NCI-H69 (cell line): ENCODE measurements around the gene CPED1.
"Not testable (repeated sequence)": the region's sequence is repeated elsewhere in the genome, so short reads cannot be mapped to it uniquely, and the experiment has no call there.

ENCODE experiments used
- DNase-seq: peaks from one replicate; lab custom pipeline; 2025; lab: John Stamatoyannopoulos, UW

The CPED1 gene

DNA sequence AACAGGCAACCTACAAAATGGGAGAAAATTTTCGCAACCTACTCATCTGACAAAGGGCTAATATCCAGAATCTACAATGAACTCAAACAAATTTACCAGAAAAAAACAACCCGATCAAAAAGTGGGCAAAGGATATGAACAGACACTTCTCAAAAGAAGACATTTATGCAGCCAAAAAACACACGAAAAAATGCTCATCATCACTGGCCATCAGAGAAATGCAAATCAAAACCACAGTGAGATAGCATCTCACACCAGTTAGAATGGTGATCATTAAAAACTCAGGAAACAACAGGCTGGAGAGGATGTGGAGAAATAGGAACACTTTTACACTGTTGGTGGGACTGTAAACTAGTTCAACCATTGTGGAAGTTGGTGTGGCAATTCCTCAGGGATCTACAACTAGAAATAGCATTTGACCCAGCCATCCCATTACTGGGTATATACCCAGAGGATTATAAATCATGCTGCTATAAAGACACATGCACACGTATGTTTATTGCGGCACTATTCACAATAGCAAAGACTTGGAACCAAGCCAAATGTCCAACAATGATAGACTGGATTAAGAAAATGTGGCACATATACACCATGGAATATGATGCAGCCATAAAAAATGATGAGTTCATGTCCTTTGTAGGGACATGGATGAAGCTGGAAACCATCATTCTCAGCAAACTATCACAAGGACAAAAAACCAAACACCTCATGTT, 264.2 kb downstream of the CPED1 start:
- not testable (repeated sequence) for DNase-seq

DNA sequence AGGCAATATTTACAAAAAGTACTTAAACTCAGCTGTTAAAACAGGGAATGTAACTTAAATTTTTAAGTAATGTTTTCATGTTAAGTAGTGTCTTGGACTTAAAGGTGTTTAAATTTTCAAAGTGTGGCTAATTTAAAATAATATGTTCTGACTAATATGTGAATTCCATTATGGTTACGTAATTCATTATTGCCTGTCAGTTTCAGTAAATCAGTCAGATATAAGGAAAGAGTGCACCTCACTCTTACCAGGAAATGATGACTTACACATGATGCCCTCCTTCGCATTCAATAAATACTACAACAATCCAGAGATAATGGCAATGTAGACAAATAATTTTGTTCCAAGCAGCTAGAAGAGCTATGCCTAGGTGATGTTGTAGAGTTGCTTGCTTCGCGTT, 271.3 kb downstream of the CPED1 start:
- DNase-seq: peak; percentile 72

DNA sequence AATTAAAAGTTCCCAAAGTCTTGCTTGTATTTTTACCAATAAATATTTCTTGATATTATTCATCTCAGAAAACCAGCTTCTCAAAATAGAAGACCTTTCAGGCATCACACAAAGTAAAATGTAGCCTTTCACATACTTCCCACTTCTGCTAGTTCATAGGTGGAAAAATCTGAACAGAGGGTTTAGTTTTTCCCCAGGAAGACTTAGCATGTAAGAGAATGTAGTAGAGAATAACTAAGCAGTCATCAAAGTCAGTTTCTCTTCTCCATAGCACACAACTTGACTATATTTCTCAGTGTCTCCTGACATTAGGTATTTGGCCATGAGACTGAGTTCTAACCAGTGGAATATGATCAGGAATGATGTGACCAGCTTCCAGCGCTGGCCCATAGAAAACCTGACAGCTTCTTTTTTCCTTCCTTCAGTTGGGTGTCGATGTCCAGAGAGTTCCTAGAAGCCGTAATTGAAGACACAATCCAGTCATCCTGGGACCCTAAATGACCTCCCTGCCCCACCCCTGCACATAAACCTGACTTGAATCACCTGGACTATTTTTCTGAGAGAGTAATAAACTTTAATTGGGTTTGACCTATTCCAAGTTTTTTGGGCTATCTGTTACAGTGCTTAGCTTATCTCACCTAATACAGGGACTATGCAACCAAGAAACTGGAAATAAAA, 272.8 kb downstream of the CPED1 start:
- no peak for DNase-seq

DNA sequence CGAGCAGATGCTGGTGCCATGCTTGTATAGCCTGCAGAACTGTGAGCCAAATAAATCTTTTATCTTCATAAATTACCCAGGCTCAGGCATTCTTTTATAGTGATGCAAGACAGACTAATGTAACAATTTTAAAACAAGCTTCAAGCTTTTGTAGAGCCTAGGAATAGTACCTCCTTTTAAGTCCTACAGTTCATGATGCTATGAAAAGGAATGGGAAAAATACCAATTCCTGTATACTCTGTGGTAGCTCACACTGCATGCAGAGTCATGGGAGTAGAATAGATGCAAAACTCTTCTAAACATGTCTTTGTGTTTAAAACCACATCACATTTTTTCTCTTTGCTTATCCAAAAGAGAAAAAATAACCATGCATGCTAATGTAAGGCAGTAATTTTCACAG, 273.7 kb downstream of the CPED1 start:
- no peak for DNase-seq

DNA sequence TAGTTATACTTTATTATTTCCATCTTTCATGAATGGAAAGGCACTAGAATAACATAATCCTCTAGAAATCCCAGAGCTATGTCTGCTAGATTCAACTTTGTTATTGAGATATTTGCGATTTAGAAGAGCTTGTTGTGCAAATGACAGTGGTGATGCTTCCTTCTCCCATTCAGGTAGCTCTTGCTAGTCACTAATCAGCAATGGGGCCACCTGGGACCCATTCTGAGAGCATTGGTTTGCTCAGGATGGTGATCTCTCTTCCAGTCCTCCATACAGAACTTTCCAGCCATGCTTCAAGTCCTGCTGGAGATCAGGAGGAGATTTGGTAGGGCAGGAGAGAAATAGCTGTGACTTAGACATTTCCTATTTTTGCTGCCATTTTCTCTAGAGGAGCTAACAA, 274.5 kb downstream of the CPED1 start:
- no peak for DNase-seq

DNA sequence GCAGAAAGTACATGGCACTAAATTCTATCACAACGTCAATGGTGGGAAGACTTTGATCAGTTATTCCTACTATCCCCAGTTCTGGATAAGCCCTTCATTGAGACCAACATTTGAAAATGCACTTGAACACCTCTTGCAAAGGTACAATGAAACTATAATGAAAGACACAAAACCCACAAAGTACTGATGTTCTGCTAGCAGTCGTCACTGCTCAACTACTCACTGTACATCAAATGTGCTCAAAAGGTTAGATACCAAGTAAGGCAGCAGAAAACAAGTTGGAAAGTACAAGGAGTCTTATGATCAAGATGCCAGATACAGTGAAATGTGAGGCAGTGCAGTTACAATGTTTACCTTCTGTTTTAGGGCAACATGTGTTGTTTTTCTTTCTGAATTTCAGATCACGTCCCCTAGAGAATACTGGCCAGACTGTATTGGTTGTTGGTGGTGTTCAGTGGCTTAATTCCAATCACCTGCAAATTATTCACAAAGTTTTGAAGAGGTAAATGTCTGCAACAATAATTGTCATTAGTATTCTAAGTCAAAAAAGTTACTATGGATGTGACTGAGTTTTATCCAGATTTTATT, 277.9 kb downstream of the CPED1 start:
- DNase-seq: no peak

DNA sequence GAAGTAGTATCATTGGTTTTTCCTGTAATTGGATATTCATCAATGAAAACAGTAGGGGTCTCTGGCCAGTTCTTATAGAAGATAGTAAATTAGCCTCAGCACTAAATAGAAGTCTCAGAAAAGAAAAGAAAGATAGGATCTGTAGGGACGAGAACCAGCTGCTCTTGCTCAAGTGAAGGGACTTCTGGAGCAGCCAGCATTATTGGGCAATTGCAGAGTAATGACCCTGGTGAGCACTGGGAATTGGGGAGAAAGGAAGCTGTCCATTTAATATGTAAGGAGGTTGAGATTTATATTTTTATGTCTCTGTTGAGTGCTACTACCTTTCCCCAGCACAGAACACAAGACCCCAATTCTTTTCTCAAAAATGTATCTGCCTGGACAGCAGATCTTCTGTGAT, 279.1 kb downstream of the CPED1 start:
- peak; percentile 17 for DNase-seq

DNA sequence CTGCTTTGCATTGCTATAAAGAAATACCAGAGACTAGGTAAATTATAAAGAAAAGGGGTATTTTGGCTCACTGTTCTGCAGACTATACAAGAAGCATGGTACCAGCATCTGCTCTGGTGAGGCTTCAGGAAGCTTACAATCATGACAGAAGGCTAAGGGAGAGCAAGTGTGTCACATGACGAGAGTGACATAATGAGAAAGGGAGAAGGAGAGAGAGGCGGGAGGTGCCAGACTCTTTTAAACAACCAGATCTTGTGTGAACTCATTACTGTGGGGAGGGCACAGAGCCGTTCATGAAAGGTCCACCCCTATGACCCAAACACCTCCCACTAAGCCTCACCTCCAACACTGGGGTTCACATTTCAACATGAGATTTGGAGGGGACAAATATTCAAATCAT, 281.3 kb downstream of the CPED1 start:
- DNase-seq: no peak

DNA sequence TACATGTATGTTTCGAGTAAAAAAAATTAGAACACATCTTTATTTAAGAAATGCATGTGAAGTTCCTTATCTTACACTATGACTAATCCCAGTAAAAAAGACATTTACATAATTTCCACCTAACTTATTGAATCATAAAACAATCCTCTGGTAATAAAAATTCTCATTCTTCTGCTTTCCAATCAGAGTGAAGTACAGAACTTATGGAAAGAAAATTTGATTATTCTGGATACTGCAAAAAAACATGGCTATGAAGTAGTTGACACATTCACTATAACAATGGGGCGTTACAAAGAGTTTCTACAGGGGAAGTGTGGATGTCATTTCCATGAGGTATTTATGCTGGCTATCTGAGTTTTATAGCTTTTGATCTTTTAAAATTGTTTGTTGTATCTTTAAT, 282.6 kb downstream of the CPED1 start:
- DNase-seq: no peak

DNA sequence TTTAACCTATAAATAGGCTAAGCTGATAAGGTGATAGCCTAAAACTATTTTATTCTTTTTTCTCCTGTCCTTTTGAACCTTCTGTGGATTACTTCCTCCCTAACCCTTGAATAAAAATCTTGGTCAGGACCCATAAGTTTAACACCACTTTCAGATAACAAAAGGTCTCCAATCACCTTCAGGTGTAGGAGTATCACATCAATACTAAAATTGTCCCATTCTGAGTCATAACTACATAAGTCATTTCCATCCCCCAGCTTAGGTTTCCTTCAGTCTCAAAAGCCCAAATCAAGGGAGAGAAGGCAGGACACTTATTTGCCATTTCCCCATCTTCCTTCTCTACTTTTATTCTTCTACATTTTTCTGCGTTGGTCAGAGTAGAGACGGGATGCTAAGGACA, 283.4 kb downstream of the CPED1 start:
- DNase-seq: no peak

DNA sequence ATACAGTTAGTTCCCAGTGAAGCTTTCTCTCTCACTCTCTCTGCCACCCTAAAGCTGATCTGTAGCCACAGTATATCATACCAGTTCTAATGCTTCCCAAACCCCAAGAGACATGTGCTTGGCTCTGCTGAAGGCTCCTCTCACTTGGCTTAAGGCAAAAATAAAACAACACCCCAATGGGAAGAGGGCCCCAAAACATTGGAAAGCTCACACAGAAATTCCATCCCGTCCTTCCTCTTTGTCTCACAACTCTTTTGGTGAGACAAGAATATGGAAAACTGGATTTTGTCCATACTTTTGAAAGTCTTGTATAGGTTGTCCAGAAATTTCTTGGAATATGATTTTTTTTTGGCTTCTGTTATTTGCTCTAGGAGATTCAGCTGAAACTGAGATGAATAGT, 284.2 kb downstream of the CPED1 start:
- no peak for DNase-seq

DNA sequence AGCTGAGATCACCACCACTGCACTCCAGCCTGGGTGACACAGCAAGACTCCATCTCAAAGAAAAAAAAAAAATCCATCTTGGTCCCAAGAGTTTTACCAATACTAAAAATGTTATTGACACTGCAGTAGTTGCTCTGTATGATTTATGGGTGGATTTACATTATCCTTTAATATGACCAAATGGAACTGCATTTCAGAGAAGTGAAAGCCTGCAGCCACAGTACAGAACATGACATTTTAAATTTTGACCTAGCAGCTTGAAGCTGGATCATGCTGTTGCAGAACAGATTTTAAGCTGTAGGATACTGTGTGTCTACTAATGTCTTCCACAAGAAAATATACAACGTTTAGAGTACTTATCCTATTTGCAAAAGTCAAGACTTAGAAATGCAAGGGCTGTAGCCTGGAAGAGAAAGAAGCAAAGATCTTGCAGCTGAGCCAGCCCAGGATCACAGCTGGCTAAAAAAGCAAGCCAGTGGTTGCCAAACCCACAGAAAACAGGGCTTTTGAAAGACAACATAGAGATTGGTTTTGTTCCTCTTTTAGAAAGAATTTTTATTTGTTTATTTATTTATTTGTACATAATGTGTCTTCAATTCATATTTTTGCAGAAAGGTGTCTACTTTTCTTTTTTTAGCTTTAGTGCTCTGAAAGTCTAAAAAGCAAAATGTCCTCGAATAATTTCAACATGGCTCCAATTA, 285.1 kb downstream of the CPED1 start:
- peak; percentile 50 for DNase-seq

DNA sequence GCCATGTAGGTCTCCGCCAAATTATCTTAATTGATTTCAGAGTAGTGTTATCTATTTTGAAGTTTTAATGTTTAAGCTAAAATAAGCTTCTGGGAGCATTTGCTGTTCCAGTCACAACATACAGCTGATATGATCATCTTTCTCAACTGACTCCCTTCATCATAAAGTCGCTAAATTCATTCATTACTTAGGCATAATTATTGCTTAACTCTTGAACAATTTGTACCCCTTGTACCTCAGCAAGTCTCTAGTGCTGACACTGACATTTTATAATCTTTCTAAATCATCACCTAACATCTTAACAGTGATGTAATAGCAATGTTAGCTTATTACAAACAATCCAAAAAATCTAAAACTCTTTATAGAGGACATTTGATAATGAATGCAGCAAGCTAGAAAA, 286.0 kb downstream of the CPED1 start:
- DNase-seq: no peak

DNA sequence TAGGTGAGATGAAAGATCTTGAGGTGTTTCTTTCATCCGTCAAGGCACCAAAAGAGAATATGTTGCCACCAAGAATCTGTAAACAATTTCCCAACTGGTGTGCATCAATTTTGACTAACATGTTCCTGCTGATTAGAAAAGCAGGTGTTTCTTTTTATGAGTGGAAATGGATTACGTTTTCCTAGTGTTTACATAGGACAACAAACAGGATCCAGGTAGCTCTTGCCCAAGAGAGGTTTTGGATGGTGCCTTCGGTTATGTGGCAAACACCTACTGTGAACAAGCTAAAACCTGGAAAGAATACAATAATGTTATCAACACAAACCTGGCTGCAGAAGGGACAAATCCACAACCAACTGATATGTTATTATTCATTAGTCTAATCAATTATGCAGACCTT, 286.7 kb downstream of the CPED1 start:
- peak; percentile 94 for DNase-seq

DNA sequence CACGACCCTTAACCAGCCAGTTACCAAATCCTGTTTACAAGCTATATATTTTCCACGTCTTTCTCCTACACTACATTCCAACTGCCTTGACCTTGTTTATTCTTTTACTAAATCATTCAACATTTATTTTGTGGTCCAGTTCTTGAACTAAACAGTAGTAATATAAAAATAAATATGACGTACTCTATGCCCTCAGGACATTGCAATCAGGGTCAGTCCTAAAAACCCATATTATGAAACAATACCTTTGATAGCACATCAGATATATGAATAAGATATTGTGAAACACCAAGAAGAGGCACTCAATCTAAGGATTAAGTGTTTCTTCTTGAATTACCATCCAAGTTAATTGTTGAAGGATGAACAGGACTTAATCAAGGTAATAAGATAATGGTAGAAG, 287.8 kb downstream of the CPED1 start:
- DNase-seq: no peak

DNA sequence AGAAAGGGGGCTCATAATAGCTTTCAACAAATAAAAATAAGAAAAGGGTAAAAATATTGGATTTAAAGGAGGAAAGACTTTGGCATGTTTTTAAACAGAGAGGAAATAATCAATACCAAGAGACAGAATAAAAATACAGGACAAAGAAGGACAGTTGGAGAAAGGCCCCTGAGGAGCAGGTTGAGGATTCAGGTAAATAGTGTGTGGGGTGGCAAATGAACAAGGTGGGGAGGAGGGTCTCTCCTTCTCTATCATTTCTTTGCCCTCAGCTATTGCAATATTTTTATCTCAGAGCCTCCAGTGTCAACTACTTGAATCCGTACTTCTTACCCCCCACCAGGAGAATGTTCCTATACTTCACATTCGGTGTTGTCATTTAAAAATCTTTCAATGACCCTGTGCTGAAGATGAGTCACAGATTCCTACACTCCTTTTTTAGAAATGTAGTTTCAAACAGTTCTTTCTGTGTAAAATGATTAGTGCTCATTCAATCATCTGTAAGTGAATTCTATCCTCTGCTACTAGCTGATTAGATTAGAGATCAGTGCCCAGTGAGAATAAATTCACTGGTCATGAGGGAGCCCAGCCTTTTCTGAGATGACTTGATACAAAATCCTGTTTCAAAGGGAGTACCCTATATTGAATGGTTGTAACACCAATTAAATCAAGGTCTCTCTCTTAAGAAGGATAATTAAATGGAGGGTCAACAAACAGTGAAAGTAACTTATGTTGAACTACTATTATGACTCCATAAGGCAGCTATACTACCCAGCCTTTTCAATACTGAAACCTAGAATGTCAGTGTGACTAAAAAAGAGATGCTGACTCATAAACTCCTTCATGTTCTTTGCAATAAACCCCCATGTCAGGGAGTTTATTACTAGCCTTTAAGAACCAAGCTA, 289.9 kb downstream of the CPED1 start:
- peak; percentile 90 for DNase-seq

DNA sequence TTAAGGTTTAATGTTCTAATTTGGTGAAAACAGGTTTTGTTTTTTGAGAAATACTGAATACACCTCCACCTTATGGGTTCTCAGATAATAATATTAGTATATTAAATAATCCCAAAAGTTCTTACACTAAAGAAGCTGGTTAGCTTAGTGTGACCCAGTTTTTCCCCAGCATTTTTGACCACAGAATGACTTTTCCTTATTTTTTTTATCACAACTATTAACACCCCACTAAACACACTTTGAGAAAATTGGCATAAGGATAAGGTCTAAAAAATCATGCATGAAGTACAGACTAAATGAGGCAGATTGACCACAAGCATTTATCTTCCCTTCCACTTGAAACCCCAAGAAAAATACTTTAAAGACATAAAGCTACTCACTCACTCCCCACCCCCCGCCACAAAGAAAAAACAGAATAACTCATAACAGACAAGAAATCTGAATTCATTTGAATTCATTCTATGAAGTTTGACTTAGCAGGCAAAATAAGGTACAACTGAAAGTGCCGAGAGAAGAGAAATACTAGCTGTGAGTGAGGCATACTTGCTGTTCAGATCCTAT, 290.6 kb downstream of the CPED1 start:
- no peak for DNase-seq

DNA sequence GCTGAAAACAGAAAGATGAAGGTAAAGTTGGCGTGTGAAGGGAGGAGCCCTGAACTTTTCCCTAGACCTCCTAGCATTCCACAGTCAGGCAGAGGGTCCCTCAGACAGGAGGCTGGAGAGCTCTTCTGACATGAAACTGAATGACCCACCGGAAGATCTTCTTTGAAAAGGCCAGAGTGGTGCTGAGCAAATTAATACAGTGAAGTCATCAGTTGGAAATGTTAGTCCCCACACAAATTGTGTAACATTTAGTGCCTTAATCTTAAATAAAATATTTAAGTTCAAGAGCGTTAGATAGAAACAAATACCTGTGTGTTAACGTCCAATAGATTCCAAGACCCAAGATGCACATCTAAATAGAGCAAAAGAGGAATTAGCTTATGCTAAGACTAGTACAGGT, 291.3 kb downstream of the CPED1 start:
- DNase-seq: no peak

DNA sequence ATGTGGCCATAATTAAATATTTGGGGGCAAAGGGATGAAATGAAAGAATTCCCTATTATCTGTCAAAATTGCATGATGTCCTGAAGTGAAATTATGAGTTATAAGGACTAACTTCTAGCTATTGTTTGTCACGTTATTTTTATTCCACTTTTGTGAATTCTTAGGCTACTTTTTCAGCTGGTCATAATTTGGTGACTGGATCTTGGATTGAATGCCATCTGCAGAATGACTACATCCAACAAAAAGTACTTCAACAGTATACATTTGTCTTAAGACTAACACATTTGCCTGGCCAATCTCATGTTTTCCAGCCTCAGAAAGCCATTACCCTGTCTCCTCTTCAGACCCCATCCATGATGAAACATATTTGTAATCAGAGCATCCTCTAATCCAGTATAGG, 292.1 kb downstream of the CPED1 start:
- DNase-seq: no peak

DNA sequence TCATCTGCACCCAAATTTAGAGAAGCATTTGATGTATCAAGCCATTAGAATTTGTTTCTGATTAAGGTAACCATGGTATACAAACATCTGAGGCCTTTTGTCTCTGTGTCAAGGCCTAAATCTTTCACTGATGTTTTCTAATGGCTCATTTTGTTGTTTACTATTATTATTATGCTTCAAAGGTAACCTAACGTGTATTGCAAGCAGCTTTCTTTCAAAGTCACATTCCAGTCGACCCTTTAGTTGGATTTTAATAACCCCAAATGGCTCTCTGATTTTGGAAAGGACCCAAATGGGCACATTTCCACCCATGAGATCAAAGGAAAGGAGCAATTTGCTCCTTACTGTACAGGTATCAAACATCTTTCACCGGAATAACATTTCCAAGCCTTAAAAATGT, 293.6 kb downstream of the CPED1 start:
- DNase-seq: no peak

DNA sequence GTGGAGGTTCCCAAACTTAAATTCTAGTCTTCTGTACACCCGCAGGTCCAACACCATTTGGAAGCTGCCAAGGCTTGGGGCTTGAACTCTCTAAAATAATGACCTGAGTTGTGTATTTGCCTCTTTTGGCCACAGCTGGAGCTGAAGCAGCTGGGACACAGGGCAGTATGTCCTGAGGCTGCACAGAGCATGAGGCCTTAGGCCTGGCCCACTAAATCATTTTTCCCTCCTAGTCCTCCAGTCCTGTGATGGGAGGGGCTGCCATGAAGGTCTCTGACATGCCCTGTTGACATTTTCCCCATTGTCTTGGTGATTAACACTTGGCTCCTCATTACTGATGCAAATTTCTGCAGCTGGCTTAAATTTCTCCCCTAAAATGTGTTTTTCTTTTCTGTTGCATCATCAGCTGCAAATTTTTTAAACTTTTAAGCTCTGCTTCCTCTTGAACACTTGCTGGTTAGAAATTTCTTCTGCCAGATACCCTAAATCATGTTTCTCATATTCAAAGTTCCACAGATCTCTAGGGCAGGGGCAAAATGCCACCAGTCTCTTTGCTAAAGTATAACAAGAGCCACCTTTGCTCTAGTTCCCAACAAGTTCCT, 296.7 kb downstream of the CPED1 start:
- DNase-seq: no peak
